Vagina (tissue), 2 donors: ENCODE data around the gene RPL18.

Experiments used
- POLR2A ChIP-seq, 2 donors: fragments of 450-650 bp; IDR thresholded peaks; one replicate each; pipeline ENCODE4 v1.6.1; 2017; ENCODE audit warnings: antibody characterized with exemption in 2 of 2, mild to moderate bottlenecking in 2 of 2, moderate library complexity in 2 of 2
- TF ChIP-seq, protein P1 (sequence below), 3 experiments: fragments of 450-650 bp in 2 of 3; fragments of 200-600 bp in 1 of 3; sonication (generic) in 1 of 3; IDR thresholded peaks; one replicate each; pipeline ENCODE4 v1.5.1; 2017 to 2019; ENCODE audit warnings: antibody characterized with exemption in 3 of 3, mild to moderate bottlenecking in 2 of 3, moderate library complexity in 2 of 3

DNA sequence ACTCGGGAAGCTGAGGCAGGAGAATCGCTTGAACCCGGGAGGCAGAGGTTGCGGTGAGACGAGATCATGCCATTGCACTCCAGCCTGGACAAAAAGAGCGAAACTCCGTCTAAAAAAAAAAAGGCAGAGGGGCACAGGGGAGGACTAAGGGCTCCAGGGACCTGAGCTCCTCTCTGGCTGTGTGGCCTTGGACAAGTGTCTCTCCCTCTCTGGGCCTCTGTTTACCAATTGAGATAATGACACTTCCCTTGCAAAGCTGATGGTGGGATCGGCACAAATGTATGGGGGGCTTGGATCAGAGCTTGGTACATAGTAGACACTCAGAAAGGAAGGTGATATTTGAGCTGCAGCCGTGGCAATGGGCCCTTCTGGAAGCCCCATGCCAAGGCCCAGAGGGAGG is 23.8 kb downstream of the RPL18 start:
- TF ChIP-seq, protein P1, sequence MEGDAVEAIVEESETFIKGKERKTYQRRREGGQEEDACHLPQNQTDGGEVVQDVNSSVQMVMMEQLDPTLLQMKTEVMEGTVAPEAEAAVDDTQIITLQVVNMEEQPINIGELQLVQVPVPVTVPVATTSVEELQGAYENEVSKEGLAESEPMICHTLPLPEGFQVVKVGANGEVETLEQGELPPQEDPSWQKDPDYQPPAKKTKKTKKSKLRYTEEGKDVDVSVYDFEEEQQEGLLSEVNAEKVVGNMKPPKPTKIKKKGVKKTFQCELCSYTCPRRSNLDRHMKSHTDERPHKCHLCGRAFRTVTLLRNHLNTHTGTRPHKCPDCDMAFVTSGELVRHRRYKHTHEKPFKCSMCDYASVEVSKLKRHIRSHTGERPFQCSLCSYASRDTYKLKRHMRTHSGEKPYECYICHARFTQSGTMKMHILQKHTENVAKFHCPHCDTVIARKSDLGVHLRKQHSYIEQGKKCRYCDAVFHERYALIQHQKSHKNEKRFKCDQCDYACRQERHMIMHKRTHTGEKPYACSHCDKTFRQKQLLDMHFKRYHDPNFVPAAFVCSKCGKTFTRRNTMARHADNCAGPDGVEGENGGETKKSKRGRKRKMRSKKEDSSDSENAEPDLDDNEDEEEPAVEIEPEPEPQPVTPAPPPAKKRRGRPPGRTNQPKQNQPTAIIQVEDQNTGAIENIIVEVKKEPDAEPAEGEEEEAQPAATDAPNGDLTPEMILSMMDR (IDR thresholded peaks at IDR 0.05): no peak
- TF ChIP-seq POLR2A (IDR thresholded peaks at IDR 0.05): no peak
